HG03442 (cell line): Measurements from ENCODE around the gene SLC25A39.
A peak's percentile ranks its signal among the peaks of the same experiment; 100 is the strongest.
"Not testable (repeated sequence)": the region's sequence is repeated elsewhere in the genome, so short reads cannot be mapped to it uniquely, and the experiment has no call there.

Source experiments
- ATAC-seq: cut with Tn5 transposase; IDR thresholded peaks from one replicate; pipeline ENCODE4 v1.9.1; 2021; ENCODE audit warnings: mild to moderate bottlenecking, moderate library complexity; ENCODE audit not compliant: unreplicated experiment

The SLC25A39 gene, protein sequence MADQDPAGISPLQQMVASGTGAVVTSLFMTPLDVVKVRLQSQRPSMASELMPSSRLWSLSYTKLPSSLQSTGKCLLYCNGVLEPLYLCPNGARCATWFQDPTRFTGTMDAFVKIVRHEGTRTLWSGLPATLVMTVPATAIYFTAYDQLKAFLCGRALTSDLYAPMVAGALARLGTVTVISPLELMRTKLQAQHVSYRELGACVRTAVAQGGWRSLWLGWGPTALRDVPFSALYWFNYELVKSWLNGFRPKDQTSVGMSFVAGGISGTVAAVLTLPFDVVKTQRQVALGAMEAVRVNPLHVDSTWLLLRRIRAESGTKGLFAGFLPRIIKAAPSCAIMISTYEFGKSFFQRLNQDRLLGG

DNA sequence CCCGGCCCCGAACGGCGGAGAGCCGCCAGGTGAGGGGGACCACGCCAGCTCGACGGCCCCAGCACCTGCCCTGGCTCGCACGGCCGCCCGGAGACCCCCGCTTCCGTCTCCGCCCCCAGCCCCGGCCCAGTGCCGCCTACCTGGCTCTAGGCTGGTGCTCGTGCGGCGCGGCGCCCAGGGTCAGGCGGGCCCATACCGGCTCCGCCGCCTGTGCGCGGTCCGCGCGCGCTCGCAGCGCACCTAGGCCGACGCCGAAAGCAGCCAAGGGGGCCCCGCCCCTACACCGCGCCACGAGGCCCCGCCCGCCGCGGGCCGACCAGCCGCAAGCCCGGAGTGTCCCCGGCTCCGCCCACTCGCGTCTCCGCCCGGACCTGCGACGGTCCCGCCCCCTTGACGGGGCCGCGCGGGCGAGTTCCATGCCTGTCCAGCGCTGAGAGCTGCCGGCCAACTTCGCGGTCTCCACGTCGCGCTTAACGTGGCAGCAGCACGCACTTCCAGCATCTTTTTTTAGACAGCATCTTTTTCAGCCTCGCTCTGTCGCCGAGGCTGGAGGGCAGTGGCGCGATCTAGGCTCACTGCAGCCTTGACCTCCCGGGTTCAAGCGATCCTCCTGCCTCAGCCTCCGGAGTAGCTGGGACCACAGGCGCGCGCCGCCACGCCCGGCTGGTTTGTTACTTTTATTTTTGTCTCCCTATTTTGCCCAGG is at the start of gene SLC25A39:
Gene SLC25A39, minus strand, starts transcription at position 253 of the 705 bp plus-strand sequence. CDS start 1,261 bp downstream, outside the sequence.
- peak; percentile 58 for ATAC-seq

DNA sequence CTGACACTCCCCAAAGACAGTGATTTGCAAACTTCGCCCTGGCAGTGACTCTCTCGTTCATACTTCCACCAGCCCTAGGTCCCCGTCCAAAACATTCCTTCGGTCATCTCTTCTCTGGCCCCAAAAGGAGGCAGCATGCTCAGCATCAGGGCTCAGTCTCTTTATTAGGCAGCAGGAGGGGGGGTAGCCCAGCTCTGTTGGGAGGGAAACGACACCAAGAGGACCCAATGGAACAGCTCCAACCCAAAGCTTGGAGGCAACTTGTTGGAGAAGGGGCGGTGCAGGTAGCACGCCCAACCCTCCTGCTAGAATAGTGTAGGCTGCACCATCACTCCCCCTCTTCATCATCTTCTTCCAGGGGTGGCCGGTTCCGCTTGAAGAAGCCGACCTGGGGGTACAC is 47.4 kb upstream of the SLC25A39 start:
- no peak for ATAC-seq

- ATAC-seq, result not testable (repeated sequence)
Observed at GRCh38 chr17:44369414-44370023, 44.9 kb upstream of the SLC25A39 start.

DNA sequence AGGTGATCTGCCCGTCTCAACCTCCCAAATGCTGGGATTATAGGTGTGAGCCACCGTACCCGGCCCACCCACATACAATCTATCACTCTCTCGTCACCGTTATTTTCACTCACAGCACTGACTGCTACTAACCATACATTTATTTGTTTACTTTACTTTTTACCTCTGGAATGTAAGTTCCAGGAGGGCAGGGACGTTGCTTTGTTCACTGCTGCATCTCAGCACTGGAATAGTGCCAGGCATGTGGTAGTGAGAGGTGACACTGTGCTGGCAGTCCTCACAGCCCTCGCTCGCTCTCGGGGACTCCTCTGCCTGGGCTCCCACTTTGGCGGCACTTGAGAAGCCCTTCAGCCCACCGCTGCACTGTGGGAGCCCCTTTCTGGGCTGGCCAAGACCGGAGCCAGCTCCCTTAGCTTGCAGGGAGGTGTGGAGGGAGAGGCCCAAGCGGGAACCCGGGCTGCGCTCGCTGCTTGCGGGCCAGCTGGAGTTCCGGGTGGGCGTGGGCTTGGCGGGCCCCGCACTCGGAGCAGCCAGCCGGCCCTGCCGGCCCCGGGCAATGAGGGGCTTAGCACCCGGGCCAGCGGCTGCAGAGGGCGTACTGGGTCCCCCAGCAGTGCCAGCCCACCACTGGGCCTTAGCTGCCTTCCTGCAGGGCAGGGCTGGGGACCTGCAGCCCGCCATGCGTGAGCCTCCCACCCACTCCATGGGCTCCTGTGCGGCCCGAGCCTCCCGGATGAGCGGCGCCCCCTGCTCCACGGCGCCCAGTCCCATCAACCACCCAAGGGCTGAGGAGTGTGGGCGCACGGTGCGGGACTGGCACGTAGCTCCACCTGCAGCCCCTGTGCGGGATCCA is 44.0 kb upstream of the SLC25A39 start:
- ATAC-seq, result not testable (repeated sequence)

DNA sequence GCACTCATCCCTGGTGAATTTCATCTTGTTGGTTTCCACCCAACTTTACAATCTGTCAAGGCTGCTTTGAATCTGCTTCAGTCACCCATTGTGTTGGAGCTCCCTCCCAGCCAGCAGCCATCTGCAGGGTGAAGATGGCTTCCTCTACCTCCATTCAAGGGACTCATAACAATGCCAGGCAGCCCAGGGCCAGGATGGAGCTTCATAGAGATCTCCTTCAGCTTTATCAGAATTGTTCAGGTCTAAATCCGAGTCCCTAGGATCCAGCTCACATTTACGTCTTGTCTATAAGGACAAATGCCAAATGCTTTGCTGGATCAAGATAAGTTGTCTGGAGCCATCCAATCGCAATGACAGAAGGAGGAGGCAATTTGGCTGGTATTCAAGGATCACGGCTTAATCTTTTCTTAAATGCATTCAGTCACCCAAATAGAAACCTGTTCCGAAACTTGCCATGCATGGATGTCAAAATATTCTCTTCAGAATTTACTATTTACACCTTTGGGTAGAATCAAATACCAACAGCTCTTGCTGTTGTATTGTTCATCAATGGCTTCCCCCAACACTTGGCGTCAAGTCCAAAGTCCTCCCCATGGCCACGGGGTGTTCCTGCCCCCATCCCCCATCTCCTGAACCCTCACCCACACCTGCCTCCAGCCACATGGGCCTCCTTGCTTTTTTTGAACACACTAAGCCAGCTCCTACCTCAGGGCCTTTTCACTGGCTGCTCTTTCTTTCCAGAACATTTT is 42.8 kb upstream of the SLC25A39 start:
- ATAC-seq, result no peak

DNA sequence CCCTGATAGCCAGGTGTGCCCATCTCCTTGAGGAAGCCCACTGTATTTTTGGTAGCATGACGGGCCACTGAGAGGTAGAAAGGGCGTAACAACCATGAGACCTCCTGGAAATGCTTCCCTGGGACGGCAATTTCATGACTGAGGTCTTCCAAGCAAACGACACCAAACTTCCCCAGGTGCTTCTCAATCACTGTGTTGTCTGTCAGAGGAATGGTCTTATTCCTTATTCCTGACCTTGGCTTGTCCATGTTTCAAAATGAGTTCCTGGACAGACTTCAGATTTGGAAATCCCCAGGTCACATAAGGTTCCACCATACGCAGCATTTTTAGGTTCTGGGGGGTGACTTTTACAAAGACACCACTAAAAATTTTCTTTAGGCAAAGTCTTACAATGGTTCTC is 40.4 kb upstream of the SLC25A39 start:
- ATAC-seq, result not testable (repeated sequence)

DNA sequence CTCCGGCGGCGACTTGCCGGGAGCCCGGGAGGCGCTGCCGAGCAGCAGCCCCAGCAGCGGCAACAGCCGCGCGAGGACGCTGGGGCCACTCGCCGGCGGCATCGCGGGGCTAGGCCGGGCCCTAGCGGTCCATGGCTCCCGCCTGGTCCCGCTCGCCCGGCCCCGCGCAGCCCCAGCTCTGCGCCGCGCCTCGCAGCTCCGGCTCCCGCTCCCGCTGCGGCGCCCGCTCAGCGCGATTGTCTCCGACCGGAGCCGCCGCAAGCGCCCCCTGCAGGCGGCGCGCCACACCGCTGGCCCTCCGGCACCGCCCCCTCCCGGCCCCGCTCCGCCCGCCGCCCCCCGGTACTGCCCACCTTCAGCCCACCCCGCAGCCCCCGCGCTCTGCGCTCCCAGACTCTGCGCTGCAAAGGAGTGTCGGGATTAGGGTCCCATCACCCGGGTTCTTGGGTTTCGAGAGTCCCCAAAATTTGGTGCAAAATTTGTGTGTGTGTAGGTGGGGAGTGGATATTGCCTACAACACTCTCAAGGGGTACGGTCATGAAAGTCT is 39.1 kb upstream of the SLC25A39 start, which contains the start of gene FAM171A2:
Gene FAM171A2, minus strand, starts transcription at position 241 of the 547 bp plus-strand sequence. Its CDS starts 139 bp downstream, at position 102.
- ATAC-seq, result peak; percentile 42

DNA sequence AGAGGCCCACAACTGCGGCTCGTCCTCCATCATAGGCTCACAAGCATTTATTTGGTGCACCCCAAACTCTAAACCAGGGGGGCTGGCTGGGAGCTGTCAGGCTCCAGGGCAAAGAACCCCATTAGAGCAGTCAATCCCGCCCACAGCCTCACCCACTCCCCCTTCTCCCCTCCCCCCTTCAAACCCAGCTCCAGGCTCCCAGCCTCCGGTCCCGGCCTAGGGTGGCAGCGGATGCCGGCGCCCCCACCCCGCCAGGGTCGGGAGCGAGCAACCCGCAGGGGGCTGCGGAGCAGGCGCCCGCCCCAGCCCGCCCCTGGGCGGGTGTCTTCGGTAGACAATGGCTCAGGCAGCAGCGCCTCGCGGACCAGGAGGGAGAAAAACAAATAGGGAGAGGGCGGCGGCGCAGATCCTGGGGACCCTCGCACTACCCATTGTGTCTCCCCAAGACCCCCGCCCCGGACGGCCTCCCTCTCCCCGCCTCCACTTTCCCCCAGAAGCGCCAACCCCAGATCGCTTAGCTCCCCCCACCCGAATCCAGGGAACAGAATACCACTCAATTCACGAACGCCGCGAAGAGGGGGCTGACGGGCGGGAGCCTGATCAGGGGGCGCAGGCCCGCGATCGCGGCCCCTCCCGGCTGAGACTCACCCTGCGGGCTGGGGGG is 38.5 kb upstream of the SLC25A39 start:
- ATAC-seq, result no peak

DNA sequence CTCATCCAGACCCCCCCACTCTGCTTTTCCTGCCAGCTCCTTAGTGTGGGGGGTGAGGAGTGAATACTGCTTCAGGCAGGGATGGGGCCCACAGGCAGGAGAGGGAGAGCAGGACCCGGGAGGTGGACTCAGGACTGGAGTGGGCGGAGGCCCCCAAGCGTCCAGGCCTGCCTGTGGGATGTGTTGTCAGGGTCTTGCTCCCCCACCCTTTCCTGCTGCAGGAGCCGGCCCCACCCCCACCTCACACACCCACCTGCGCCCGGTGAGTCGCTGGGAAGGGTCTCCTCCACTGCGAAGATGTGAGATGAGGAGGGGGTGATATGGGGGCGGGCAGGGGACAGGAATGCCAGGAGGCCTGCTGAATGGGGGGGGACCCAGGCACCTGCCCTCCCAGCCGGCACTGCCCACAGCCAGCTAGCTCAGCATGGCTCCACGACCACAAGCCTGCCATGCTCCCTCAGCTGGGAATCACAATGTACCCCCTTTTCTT is 37.9 kb upstream of the SLC25A39 start:
- no peak for ATAC-seq

- no peak for ATAC-seq
Observed at GRCh38 chr17:44361292-44362260, 37.0 kb upstream of the SLC25A39 start.

DNA sequence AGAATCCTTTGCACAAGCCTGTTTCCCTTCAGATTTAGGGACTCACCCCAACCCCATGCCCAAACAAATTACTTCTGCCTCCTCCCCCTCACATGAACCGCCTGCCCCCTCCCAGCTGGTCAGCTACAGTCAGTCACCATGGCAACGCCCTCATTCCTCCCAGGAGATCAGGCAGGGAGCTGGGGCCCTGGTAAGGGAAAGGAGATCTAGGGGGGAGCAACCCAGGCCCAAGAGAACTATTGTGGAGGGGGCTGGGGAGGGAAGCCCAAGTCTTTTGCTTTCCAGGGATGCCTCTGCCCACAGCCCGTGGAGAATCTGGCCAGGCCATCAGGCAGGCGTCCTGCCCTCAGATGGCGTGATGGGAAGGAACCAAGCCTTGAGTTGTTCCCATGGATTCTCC is 36.2 kb upstream of the SLC25A39 start:
- no peak for ATAC-seq

DNA sequence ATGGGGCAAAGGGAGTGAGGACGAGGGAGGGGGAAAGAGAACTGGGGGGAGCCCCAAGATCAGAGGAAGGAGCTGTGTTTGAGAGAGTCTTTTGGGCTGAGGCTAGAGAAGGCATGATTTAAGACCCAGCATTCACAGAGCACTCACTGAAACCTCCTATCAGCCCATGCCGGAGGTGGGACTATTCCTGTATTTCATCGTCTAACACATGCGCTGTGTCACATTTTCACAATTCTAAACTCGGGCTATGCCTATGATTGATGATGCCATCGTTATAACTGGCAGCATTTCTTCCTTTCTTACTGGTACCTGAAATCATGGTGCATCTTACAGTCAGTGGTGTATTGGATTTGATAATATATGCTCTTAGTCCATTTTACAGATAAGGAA is 35.5 kb upstream of the SLC25A39 start:
- no peak for ATAC-seq

GRCh38 chr17:44359458-44360143 is 35.0 kb upstream of the SLC25A39 start:
- no peak for ATAC-seq

DNA sequence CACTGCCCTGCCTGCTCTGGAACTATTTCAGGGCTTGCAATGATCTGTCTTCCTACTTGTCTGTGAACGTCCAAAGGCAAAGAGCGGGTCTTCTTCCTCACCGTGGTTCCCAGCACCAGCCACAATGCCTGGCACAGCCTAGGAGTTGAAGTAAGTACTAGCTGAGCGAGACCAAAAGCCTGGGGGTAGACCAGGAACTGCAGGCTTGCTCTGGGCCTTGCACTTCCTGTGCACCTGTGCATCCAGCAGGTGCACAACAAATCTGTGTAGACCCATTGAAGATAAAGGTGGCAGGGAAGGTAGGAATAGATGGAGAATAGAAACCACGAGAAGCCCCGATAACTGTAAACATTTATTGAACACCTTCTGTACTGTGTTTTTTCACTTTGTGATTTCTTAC is 34.4 kb upstream of the SLC25A39 start:
- ATAC-seq, result no peak

- no peak for ATAC-seq
Observed at GRCh38 chr17:44358066-44358465, 33.4 kb upstream of the SLC25A39 start.

GRCh38 chr17:44356241-44356640 is 31.6 kb upstream of the SLC25A39 start:
- no peak for ATAC-seq

GRCh38 chr17:44355642-44356099 is 31.0 kb upstream of the SLC25A39 start:
- no peak for ATAC-seq
